Left renal cortex interstitium (tissue), 4 donors: ENCODE measurements around the gene GAS6. TPM values are rescaled to one million over a fixed set of nuclear protein-coding genes. Genes with fewer than 3 reads are reported as not detected.

Source experiments
- DNase-seq, 4 donors: peaks; one replicate each; pipeline ENCODE4 v3.0.0-alpha.2; 2013; ENCODE audit warnings: low read depth in 4 of 4, low spot score in 2 of 4, missing footprints in 1 of 4
- polyA plus RNA-seq, 4 donors: library from polyadenylated mRNA; unstranded; fragments of 120-200 nt; gene quantifications; one replicate each; pipeline ENCODE4 v1.2.1, GENCODE V29; 2013; ENCODE audit not compliant: insufficient read length in 4 of 4

GAS6 gene
- polyA plus RNA-seq, 4 donors: 24.6 to 38.4 (median 31.0) TPM

DNA sequence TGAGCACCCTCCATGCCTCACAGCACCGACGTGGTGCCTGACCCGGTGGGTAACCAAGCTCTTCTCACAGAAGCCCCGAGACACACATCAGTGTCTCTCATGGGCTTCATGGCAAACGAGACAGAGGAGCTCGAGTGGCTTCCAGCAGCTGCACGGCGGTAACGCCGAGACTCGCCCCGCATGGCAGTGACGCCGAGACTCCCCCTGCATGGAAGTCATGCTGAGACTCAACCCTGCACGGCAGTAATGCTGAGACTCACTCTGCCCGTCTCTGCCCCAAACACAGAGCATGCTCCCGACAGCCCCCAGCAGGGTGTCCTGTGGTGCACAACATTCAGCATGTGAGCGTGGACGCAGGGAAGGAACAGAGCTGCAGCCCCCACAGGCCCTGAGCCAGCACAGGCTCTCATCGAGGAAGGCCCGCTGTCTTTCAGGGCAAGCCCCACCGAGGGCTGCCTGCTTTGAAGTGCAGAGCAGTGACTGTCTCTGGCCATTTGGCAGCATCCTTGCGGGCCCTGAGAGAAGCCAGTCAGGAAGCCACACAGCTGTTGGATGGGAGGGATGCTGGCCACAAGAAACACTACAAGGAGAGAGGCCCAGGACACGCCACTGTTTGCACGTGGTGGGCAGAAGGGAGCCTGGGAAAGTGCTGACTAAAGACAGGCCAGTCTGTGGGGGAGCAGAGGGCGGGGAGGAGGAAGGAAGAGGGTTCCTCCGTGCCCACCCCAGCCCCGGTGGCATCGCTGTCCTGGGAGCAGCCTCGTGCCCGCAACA, 9.5 kb downstream of the GAS6 start:
- DNase-seq: no peak

DNA sequence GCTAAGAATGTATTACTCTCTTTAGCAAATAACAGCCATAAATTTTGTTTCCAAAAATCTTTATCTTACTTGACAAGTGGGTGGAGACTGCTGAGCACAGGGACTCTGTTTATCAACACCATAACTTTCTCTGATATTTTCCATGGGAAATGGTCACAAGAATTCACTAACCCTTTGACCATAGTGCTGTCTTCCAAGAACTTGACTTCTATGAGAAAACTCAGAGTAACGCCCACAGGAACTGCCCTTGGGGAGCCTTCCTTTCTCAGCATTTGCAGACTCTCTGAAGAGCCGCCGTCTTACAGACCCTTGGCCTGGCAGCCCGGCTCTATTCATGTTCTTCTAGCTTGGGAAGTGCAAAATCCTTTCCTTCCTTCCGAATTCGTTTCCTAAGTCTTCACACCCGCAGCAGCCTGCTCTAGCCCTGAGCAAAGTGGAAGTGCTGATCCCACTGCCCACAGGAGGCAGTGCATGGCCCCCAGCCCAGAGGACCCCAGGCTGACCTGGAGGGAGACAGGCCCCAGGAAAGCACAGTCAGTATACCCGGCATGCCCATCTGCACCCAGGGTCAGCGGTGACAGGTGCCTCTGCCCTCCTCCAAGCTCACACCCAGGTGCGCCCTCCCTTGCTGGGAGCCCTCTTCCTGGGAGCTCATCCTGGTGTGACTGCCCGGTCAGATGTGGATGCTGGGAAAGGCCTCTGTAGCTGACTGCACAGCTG, 10.2 kb downstream of the GAS6 start:
- DNase-seq: no peak

- DNase-seq: no peak
Measured at GRCh38 chr13:113852536-113853517, 11.0 kb downstream of the GAS6 start.

- DNase-seq: no peak
Measured at GRCh38 chr13:113851826-113852535, 11.9 kb downstream of the GAS6 start.

DNA sequence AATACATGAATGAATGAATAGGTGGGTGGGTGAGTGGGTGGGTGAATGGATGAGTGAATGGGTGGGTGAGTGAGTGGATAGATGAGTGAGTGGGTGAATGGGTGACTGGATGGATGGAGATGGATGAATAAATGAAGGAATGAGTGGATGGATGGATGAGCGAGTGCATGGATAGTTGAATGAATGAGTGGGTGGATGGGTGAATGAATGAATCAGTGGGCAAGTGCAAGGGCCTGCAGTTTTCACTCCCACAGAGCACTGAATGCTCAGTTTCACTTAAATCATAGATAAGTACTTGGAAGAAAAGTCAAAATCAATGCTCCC, 12.4 kb downstream of the GAS6 start:
- no peak for DNase-seq

DNA sequence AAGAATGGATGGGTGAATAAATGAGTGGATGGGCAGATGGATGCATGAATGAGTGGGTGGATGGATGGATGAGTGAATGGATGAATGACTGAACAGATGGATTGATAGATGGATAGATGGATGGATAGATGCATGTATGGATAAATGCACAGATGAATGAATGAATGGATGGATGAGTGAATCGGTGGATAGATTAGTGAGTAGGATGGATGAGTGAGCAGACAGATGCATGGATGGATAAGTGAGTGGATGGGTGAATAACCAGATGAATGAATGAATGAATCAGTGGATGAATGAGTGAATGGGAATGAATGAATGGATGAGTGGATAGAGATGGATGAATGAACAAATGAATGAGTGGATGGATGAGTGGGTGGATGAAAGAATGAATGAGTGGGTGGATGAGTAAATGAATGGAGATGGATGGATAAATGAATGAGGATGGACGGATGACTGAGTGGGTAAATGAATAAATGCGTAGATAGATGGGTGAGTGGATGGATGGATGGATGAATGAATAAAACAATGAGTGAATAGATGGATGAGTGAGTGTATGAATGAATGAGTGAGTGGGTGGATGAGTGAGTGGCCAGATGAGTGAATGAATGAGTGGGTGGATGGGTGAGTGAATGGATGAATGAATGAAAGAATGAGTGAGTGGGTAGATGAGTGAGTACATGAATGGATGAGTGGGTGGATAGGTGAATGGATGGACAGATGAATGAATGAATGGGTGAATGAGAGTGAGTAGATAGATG, 13.0 kb downstream of the GAS6 start:
- no peak for DNase-seq

DNA sequence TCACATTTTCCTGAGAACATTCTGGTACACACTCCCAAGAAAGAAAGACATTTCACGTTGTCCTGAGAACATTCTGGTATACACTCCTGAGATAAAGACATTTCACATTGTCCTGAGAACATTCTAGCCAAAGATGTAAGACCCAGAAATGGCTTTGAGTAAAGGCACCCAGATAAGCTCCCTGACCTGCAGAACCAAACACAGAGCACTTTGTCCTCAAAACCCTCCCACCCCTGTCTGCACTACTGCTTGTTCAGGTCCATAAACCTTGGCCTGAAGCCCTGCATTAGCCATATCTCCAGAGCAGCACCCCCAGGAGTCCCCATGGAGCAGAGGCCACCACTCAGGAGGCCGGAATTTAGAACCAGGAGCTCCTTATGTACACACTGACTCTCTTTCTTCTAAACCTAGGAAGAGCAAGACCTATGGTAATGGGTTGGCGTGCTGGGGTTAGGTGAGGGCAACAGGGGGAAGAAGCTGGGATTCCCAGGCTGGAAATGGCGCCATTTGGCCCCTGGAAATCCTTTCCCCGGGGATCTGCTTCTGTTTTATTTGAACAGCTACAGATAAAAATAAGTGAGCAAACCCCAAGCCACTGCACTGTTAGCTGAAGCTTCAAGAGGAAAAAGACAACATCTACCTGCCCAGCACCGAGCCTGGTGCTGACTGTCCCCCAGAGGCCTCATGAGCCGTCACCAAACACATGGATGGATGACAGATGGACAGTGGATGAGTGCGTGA, 13.7 kb downstream of the GAS6 start:
- no peak for DNase-seq

DNA sequence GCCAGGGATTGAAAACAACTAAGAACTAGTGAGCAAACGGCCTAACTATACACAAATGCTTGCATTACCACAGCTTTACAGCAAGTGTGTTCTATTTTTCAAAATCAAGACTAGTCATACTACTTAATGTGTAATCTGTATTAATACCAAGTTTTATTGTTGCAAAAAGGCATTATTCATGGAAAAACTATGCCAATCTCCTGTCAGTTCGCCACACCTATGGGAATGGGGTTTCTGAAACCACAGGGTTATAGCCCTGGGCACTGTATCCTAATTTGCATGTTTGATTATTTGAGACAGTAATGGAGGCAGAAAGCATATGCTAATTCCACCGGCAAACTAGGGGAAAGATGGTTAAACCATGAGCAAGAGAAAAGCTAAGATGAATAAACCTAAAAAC, 14.3 kb downstream of the GAS6 start:
- no peak for DNase-seq

DNA sequence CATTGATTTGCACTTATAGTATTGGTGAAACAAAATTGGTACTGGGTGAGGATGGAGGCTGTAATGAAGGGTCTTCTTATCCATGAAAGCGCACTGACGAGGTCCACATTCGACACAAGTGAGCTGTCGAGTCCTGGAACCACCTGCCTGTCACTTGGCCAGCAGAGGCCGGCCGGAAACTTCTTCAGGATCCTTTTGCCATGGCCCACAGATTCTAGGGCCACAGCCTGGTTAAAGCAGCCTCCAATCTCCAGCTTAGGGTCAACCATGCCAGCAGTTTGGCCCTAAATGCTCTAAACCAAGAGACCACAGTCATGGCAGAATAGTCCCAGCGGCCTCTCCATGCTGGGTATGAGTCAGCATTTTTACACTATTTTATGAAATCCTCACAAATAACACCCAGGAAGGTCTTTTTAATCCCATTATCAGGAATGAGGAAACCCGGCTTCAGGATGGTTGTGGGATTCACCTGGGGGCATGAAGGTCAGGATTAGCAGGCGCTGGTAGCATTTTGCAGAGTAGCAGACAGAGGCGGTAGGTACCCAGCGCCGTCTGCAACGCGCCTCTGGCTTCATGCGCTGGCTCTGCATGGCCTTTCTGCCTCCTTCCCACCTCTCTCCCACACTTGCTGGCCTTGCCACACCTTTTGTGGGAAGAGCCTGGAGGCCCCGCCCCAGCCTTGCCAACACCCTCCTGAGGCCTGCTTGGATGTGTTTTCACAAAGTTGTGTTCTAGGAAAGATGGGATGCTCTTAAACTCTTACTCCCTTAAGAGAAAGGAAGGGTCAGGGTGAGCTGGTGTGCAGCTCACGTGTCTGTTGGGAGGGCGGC, 15.2 kb downstream of the GAS6 start:
- DNase-seq: no peak

GRCh38 chr13:113848020-113848419, 15.9 kb downstream of the GAS6 start:
- no peak for DNase-seq

DNA sequence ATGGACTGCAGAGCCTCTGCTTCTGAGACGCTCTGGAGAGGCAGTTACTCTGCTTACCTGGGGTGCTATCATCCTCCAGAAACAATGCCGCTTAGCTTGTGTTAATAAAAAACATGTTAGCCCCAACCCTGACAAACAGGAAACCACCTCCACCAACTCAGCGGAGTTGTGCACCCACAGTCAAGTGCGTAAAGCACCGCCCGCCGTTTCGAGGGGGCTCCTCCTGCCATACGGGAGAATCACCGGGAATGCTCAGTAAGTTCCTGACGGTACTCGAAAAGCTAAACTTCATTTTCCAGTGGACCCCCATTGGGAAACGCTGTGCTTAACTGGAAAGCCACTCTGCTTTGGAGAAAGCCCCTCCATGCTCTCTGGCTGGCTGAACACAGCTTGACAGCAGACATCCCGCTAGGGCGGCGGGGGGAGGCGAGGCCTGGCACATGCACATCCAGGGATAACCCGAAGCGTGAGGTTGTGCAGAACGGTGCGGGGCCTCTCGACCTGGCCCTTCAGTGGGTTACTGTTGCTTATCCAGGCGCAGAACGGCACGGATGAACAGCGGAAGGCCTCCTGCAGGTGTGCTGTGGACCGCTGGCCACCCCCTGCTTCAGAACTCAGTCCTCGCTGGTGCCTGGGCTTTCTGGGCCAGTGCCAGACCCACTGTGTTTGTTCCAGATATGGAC, 17.1 kb downstream of the GAS6 start:
- DNase-seq: no peak

DNA sequence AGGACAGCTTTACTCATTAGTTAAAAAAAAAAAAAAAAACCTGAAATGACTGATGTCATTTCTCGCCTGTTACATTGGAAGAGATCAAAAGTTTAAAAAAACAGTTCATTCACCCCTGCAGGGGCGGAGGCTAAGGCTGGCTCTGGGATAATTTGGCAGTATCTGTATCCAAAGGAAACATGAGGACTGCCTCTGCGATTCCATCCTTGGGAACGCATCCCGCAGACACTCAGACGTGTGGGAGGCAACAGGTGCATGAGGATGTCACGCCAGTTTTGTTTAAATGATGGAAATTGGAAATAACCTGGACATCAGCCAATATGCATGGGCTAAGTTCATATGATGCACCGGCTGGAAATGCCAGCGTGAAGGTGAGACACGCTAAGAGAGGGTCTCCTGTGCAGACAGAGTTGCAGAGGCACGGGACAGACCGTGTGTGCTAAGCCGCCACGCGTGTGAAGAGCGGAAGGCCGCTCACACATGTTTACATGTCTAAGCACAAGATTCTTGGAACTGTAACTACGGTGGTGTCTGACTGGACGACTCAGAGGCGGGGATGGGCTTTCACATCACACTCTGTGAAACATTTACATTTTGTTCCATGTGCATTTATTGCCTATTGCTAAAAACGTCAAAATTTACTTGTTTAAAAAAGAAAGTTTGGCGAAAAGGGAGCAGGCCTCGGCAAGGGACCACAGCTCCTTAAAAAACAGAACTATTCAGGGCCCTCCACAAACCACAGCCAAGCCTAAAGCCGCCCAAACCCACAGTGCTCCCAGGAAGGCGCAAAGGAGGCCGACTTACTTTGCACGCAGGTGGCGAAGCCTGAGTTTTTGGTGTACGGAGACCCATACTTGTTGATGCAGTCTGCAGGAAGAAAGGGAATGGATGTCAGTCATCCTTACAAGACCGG, 17.9 kb downstream of the GAS6 start:
- no peak for DNase-seq

DNA sequence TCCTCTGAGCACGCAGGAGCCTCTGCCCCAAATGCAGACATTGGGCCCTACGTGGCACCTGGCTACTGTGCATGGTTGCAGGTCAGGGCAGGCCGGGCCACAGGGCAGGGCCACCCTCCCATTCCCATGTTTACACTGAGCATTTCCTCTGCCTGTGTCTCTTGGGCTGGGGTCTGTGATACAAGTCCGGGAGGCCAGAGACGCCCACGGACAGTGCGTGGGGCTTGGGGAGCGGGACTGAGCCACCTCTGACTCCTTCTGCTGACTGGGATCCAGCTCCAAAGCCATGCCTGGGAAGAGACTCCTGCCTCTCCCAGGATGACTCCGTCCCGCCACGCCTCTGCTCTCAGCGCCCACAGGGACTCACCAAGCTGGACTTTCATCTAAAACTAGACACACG, 18.8 kb downstream of the GAS6 start:
- no peak for DNase-seq

GRCh38 chr13:113843864-113844556, 19.9 kb downstream of the GAS6 start:
- no peak for DNase-seq

DNA sequence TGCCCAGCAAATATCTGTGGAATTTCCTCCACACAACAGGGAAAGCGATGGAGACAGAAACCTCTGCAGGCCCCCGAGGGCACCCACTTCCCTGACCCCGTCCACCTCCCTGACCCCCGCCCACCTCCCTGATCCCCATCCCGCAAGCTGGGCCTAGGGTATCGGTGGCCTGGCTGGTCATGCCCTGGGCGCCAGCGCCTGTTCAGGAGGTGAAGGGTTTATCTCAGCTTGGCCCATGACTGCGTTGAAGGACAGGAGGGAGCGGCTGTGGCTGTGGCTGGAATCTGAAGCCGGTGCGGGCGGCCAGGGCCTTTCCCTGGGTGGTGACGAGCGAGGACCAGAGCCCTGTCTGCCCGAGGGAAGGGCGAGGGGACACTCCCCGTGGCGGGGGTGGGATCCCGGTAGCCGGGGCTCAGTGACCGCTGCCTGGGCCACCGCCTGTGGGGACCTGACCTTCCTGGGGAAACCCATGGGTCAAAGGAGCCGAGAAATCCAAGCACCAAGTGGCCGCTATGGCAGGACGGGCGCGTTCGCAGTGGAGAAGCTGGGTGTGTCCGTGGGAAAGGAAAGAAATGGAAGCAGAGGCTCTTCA, 20.7 kb downstream of the GAS6 start:
- no peak for DNase-seq
